Neuron (in vitro differentiated cells): ENCODE results near the gene FAM120AOS.
A peak's percentile ranks its signal among the peaks of the same experiment; 100 is the strongest.

ENCODE experiments used
- H2AFZ ChIP-seq: one replicate; pipeline ENCODE4 v1.6.1; 2013; ENCODE audit warnings: low read depth, mild to moderate bottlenecking, inconsistent platforms, low read length, moderate library complexity
- H3K27me3 ChIP-seq: one replicate; pipeline ENCODE4 v1.6.1; 2013; ENCODE audit warnings: low read length; ENCODE audit not compliant: insufficient read depth
- H3K36me3 ChIP-seq: one replicate; pipeline ENCODE4 v1.6.1; 2013; ENCODE audit warnings: low read length; ENCODE audit not compliant: insufficient read depth
- H3K4me1 ChIP-seq: one replicate; pipeline ENCODE4 v1.6.1; 2013; ENCODE audit warnings: low read length; ENCODE audit not compliant: insufficient read depth
- H3K4me3 ChIP-seq: 2 replicates; pipeline ENCODE4 v1.5.1; 2013; ENCODE audit warnings: mild to moderate bottlenecking, low read length, moderate library complexity
- H3K9me3 ChIP-seq: one replicate; pipeline ENCODE4 v1.6.1; 2013; ENCODE audit warnings: low read length

The FAM120AOS gene

DNA sequence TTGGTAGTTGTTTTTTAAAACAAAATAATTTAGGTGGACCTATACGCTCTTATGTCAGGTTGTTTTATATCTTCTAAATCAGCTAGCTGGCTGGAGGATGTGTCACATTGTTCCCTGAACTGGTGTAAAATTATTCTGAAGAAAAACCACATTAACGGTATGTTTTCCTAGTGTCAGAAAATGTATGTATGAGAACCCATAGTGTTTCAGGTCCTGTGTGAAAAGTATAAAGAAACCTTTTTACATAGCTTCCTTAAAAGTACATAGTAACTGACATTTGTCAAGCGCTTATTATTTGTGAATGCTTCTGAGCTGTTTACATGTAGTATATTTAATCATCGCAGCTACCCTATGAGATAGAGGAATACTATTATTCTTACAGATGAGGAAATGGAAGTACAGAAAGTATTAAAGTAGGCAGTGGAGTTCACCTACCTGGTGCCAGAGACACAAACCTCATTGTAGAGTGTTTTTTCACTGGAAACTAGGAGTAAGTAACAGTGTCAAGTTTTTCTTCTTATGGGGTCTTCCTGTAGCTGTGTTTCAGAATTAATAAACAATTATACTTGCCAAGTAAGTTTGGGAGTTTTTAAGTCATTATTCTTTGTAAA is 10.4 kb upstream of the FAM120AOS start:
- Histone ChIP-seq H3K4me1 (peaks cover 17% of the 10 kb centered on the region), H3K27me3 (no peaks in the 10 kb centered on the region), H2AFZ (no peak overlapping the region), H3K9me3 (no peaks in the 10 kb centered on the region), H3K36me3 (peaks cover 3% of the 10 kb centered on the region), H3K4me3 (no peak overlapping the region)

DNA sequence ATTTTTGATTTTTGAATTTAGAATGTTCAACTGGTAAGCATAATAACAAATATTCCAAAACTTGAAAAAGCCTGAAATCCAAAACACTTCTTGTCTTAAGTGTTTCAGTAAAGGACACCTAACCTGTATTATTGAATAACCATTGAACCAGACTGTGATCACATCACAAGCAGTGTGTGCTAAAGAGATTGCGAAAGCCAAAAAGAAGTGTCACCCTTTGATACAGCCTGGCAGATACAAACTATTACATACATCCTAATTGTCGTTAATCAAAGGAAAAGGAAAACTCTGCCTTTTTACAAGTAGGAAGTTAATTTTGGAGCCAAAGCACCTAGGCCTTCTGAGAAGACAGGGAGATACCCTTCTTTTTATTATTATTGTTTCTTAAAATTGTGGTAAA is 8.4 kb upstream of the FAM120AOS start:
- H3K27me3 ChIP-seq, result no peaks in the 10 kb centered on the region
- H3K4me3 ChIP-seq, result no peak overlapping the region
- H3K36me3 ChIP-seq, result peaks cover 3% of the 10 kb centered on the region
- no peaks in the 10 kb centered on the region for H3K9me3 ChIP-seq
- no peak overlapping the region for H2AFZ ChIP-seq
- peaks cover 7% of the 10 kb centered on the region for H3K4me1 ChIP-seq

DNA sequence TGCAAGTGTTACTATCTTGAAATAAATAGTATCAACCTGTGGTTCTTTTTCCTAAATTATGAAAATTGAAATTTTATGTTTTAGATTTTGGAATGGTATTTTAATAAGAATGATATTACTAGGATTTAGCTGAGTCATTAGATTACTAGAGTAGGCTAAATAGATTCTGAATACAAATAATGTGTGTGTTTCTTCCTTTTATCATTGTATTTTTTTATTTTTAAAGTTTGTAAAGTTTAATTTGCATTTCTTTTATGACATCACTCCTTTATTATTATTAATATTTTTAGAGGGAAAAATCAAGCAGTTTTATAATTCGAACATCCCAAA is 8.0 kb upstream of the FAM120AOS start:
- no peaks in the 10 kb centered on the region for H3K27me3 ChIP-seq
- no peak overlapping the region for H2AFZ ChIP-seq
- H3K36me3 ChIP-seq, result peaks cover 3% of the 10 kb centered on the region
- peaks cover 2% of the 10 kb centered on the region for H3K4me1 ChIP-seq
- H3K9me3 ChIP-seq, result no peaks in the 10 kb centered on the region
- no peak overlapping the region for H3K4me3 ChIP-seq

DNA sequence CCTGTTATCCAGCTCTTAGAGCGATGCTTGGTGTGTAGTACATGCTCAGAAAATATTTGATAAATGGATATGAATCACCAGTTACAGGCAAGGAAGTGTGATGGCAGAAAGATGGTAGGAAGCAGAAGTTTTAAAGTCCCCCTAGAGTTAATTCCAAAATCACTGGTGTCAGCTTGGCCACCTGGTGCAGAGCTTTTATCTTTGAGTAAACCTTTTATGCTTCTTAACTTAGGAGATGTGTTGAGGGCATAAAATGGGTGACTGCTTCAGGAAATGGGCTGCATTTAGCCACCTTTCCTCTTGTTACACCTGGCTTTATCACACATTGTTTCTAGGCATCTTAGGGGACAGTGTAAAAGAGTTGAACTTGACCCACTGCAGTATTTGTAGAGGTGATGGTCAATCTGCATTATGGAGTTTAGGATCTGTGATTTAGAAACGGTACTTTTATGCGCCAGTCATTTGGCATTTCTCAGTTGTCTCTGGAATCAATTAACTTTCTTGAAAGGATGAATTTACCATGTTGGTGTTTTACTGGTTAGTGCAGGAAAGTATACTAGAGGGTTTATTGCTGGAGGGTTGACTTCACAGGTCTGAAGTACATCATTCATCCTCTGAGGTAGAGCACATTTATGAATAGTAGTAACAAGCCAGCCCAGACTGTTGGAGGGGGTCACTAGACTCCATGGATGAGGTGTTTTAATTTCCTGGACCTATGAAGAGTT is 7.5 kb upstream of the FAM120AOS start:
- H3K4me1 ChIP-seq, result no peaks in the 10 kb centered on the region
- no peak overlapping the region for H3K4me3 ChIP-seq
- H3K9me3 ChIP-seq, result no peaks in the 10 kb centered on the region
- no peak overlapping the region for H2AFZ ChIP-seq
- peaks cover 3% of the 10 kb centered on the region for H3K36me3 ChIP-seq
- H3K27me3 ChIP-seq, result no peaks in the 10 kb centered on the region

DNA sequence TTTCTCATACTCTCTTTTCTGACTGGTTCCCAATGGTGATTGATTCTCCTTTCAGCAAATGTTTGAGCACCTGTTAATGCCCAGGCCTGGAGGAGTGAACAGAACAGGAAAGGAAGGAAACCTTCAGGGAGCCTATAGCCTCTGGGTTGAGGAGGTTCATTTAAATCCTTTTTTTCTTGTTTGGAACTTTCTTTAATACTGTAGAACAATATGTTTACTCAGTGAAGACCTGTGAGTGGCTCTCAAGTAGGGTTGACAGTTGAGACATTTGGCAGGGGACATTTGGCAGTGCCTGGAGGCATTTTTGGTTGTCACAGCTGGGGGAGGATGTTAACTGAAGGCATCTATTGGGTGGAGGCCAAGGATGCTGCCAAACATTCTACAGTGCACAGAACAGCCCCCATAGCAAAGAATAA is 6.1 kb upstream of the FAM120AOS start:
- Histone ChIP-seq H2AFZ (no peak overlapping the region), H3K9me3 (no peaks in the 10 kb centered on the region), H3K36me3 (peaks cover 3% of the 10 kb centered on the region), H3K4me3 (no peak overlapping the region), H3K27me3 (no peaks in the 10 kb centered on the region), H3K4me1 (peaks cover 1% of the 10 kb centered on the region)

DNA sequence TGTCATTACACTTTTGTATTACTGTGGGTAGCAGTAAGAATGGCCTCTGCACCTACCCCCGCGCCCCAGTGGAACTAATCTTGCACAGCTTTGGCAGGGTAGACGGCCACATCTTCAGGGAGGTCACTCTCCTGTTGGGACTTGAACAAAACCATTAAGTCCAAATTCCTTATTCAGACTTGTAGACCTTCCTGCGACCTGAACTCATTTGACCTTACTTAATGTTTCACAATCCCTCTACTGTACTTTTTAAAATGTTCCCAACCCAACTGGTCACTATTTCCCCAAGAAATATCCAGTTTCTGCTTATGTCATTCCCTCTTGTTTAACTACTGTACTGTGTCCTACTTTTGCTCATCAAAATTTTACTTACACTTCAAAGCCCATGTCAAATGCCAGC is 5.3 kb upstream of the FAM120AOS start:
- no peak overlapping the region for H2AFZ ChIP-seq
- no peak overlapping the region for H3K4me3 ChIP-seq
- H3K4me1 ChIP-seq, result peaks cover 8% of the 10 kb centered on the region
- no peaks in the 10 kb centered on the region for H3K27me3 ChIP-seq
- H3K36me3 ChIP-seq, result peaks cover 3% of the 10 kb centered on the region
- no peaks in the 10 kb centered on the region for H3K9me3 ChIP-seq

DNA sequence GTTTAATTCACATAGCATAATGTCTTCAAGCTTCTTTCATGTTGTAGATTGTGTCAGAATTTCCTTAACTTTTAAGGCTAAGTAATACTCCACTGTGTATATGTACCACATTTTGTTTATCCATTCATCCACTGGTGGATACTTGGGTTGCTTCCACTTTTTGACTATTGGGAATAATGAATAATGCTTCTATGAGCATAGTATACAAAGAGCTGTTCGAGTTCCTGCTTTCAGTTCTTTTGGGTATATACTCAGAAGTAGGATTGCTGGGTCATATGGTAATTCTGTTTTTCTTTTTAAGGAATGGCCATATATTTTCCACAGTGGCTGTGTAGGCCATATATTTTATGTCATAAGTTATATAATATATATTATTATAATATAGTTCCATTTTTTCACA is 3.6 kb upstream of the FAM120AOS start:
- peaks cover 8% of the 10 kb centered on the region for H3K4me1 ChIP-seq
- no peaks in the 10 kb centered on the region for H3K27me3 ChIP-seq
- H3K36me3 ChIP-seq, result peaks cover 3% of the 10 kb centered on the region
- no peaks in the 10 kb centered on the region for H3K9me3 ChIP-seq
- H3K4me3 ChIP-seq, result no peak overlapping the region
- H2AFZ ChIP-seq, result no peak overlapping the region

DNA sequence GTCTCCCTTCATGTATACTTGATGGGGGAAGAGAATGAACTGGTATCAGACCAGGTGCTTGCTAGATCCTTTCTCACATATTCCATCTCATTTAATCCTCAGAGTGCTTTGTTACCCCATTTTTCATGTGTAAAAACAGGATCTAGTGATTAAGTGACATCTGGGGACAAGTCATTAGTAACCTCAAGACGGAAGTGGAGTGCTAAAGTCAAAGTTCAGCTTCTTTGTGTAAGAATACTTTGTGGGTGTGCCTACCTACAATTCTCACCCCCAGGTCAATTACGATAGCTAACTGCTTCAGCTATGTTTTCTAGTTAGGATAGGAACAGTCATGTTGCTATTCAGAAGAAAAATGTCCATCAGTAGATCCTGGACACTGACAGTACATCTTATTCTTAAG is 3.1 kb upstream of the FAM120AOS start:
- Histone ChIP-seq H2AFZ (no peak overlapping the region), H3K4me1 (peaks cover 8% of the 10 kb centered on the region), H3K36me3 (no peaks in the 10 kb centered on the region), H3K9me3 (no peaks in the 10 kb centered on the region), H3K27me3 (no peaks in the 10 kb centered on the region), H3K4me3 (no peak overlapping the region)

DNA sequence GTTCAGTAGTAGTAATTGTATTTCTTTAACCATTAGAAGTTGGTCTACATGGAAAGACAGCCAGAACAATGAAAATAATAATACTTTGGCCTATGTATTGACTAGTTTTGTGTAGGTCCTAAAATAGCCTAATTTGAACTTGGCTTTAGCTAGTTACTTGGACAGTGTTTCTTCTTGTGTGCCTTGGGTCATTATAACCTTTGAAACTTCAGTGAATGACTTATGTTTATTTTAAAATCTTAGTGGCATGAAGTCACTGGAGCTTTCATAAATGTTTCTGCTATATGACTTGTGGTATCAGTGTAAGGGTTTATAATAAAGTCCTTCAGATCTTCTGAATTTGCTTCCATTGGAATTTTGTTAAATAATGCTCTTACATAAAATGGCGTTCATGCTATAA is 2.6 kb upstream of the FAM120AOS start:
- Histone ChIP-seq H3K27me3 (no peaks in the 10 kb centered on the region), H2AFZ (no peak overlapping the region), H3K4me1 (peaks cover 8% of the 10 kb centered on the region), H3K36me3 (no peaks in the 10 kb centered on the region), H3K9me3 (no peaks in the 10 kb centered on the region), H3K4me3 (no peak overlapping the region)

DNA sequence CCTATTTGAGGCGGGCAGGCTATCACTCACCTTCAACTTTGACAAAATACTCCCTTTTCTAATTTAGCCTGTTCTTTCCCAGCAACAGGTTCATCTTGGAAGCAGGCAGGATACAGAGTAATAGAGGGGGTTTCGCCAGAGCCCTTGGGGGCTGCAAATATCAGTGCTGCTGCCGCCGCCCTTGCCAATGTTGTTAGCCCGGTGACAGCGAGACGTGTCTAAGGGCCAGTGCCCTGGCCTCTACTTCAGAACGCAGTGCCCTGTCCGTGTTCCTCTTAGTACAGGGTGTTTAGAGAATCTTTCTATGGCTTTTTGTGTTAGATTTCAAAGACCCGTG is 703 bp downstream of the FAM120AOS start:
- Histone ChIP-seq H3K4me1 (peaks cover 15% of the 10 kb centered on the region), H2AFZ (no peak overlapping the region), H3K4me3 (peak overlapping the region; percentile 97), H3K27me3 (no peaks in the 10 kb centered on the region), H3K36me3 (peaks cover 11% of the 10 kb centered on the region), H3K9me3 (no peaks in the 10 kb centered on the region)

DNA sequence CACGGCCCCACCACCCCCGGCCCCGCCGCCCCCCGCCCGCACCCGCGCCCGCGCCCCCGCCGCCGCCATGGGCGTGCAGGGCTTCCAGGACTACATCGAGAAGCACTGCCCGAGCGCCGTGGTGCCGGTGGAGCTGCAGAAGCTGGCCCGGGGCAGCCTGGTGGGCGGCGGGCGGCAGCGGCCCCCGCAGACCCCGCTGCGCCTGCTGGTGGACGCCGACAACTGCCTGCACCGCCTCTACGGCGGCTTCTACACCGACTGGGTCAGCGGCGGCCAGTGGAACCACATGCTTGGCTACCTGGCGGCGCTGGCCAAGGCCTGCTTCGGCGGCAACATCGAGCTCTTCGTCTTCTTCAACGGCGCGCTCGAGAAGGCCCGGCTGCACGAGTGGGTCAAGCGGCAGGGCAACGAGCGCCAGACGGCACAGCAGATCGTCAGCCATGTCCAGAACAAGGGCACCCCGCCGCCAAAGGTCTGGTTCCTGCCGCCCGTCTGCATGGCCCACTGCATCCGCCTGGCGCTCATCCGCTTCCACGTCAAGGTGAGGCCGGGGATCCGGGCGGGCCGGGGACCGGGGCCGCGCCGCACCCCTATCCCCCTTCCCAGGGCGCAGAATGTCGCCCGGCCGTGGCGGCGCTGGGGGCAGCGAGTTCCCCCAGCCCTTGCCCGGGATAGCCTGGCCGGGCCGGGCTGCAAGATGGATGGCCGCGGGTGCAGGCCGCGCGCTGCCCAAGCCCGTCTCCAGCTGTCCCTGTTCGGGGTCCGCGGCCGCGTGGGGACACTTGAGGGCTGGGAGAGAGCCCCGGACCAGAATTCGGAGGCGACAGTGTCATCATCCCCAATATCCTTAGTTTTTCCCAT is 1.3 kb downstream of the FAM120AOS start:
- H3K4me3 ChIP-seq, result peak overlapping the region; percentile 97
- peaks cover 17% of the 10 kb centered on the region for H3K36me3 ChIP-seq
- H3K27me3 ChIP-seq, result no peaks in the 10 kb centered on the region
- H2AFZ ChIP-seq, result no peak overlapping the region
- no peaks in the 10 kb centered on the region for H3K9me3 ChIP-seq
- H3K4me1 ChIP-seq, result peaks cover 15% of the 10 kb centered on the region

DNA sequence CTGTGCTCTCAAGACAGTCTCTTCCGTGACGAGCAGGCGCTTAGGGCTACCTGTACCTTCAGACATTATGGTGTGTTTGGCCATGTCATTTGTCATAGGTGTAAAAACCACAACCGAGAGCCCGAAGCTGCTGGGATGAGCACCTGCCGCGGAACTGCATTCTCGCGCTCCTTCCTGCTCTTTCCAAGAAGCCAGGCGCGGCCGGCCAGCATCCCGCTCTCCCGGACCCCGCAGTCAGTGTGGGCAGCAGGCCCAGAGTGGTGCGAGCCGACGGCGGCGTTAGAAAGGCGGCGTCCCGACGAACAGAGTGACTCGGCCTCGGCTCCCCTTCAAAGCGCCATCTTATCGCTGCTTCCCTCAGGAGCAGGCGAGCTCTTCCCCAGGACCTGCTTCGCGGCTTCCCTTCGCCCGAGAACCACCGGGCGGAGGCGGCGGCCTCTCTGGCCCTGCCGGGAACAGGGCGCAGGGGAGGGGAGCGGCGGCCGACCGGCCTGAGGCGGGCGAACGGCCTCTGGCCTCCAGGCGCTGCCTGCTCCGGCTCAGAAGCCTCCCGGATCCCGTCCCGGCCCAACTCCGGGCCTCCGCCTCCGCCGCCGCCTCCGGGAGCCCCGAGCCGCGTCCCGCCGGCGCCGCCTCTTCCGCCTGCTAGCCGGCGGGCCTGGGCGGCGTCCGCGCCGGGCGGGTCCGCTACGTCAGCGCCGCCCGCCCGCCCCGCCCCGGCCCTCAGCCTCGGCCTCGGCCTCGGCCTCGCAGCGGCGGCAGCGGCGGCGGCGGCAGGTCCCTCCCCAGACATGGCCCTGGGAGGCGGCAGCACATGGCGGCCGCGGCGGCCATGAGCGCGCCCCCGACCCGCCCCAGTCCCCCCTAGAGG is 2.2 kb downstream of the FAM120AOS start, which contains the start of gene FAM120A:
Gene FAM120A (plus strand): TSS at position 741 of the 871 bp plus-strand sequence. CDS start 231 bp downstream, outside the sequence.
- peak within 1 kb of the TSS; percentile 78 for H2AFZ ChIP-seq

More for the DNA sequence above, 2.2 kb downstream of the FAM120AOS start, which contains the start of gene FAM120A:
- Histone ChIP-seq H3K27me3 (no peaks in the 10 kb centered on the region), H3K4me1 (peaks cover 15% of the 10 kb centered on the region), H3K9me3 (no peaks in the 10 kb centered on the region), H3K4me3 (peak within 1 kb of the TSS; percentile 97), H3K36me3 (peaks cover 26% of the 10 kb centered on the region)
